IPS-NIHi7 (cell line): ENCODE data around the gene INHBC.
"Not testable (repeated sequence)": the region's sequence is repeated elsewhere in the genome, so short reads cannot be mapped to it uniquely, and the experiment has no call there.

Source experiments
- DNase-seq: peaks from one replicate; pipeline ENCODE4 v3.0.0; 2012; ENCODE audit warnings: mixed read lengths; ENCODE audit errors: extremely low spot score

The INHBC gene

DNA sequence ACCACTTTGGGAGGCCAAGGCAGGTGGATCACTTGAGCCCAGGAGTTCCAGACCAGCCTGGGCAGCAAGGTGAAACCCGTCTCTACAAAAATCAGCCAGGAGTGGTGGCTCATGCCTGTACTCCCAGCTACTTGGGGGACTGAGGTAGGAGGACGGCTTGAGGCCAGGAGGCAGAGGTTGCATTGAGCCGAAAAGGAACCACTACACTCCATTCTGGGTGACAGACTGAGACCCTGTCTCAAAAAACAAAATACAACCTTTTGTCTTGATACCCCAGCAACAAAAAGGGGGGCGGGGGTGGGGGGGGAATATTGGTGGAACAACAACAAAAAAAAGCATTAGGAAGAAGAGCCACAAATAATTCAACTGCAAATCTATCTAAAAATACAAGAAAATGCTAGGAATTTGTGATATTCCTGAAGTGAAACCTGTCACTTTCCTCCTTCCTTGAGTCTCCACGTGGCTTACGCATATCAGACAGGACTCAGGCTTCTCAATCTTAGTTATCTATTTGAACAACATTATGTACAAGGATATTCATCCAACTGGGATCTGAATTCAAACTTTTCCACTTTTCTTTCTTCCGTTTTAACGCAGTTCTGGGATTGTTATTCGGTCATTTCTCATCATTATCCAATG, 5.0 kb upstream of the INHBC start:
- no peak for DNase-seq

DNA sequence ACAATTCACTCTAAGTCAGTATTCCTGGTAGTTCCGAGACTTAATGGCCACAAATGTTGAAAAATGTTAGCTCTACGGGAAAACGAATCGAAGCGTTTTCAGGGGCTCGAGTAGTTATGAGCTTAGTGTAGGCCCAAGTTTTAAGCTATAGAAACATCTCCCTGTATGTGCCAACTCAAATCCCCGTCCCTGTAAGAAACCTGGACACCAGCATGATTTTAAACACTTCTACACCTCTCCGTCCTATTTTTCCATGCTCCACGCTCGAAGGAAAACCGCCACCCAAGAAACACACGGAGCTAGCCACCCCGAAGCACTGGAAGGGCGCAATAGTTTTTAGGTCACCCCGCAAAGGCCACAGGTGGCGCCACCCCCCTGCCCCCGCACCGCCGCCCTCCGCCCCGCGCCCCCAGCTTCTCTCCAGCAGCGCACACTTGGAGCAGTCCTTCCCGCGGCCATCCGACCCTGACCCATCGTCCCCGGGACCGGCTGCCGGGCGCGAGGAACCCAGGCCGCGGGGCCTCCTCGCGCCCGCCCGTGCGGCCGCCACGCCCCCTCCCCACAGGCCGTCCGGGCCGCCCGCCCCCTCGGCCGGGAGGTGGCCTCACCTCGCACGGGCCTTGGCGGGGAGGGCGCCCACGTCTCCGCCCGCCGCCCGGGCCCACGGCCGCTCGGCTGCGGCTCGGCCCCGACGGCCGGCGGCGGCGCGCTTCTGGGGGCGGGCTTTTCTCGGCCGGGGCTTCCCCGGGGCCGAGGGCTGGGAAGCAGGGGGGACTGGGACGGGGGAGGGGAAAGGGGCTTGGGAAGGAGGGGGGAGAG, 4.3 kb upstream of the INHBC start:
- no peak for DNase-seq

DNA sequence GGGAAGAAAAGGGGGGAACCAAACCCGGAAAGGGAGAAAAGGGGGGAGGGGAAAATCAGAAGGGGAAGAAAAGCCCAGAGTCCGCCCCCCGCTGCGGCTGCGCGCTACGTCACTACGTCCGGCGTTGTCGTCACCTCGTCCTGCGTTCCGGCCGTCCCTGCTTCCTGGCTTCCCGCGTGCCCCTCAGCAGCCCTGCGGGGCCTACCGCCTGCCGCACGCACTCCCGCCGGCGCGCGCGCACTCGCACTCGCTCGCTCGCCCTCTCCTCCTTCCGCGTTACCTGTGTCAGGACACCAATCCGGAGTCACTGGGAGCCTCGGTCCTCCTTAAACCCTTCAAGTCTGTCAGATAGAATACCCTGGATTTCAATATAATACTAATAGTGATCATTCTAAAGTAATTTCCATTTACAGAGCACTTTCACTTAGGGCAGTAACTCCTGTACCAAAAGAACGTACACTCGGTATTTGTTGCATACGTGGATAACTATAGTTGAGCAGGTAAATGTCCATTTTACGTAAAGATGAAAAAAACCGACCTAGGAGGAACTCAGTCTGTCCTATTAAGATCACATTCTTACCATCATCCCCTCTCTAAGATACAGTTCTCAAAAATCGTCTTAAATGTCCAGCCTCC, 3.5 kb upstream of the INHBC start, which contains the start of gene R3HDM2:
R3HDM2 (minus strand) TSS at position 113 of the 636 bp plus-strand sequence. CDS start 120,615 bp downstream, outside the sequence.
- peak; percentile 97 for DNase-seq

DNA sequence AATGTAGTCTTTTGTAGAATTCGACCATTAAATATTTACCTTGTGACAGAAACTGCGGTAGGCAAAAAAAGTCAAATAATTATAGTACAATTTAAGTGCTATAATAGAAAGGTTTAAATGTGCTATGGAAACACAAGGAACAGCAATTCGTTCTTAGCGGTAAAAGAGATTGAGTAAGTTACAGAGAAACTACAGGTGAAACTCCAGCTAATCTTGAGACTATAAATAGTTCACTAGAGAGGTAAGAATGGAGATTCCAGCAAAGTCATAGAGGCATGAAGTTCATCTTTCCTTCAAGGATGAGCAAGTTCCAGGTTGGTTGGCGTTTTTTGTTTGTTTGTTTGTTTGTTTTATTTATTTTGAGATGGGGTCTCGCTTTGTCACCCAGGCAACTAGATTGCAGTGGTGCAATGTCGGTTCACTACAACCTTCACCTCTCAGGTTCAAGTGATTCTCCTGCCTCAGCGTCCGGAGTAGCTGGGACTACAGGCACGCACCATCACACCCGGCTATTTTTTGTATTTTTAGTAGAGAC, 2.9 kb upstream of the INHBC start:
- no peak for DNase-seq

DNA sequence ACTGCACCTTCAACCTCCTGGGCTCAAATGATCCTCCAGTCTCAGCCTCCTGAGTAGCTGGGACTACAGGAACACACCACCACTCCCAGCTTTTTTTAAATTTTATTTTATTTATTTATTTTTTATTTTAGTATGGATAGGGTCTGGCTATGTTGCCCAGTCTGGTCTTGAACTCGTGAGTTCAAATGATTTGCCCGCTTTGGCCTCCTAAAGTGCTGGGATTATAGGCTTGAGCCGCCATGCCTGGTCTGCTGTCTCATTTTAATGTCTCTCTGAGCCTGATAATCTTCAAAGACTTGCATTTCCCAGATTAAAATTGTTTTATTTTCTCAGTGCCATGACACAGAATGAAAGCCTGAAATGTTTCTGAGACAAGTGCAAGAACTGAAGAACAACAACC, 1.2 kb upstream of the INHBC start:
- no peak for DNase-seq

DNA sequence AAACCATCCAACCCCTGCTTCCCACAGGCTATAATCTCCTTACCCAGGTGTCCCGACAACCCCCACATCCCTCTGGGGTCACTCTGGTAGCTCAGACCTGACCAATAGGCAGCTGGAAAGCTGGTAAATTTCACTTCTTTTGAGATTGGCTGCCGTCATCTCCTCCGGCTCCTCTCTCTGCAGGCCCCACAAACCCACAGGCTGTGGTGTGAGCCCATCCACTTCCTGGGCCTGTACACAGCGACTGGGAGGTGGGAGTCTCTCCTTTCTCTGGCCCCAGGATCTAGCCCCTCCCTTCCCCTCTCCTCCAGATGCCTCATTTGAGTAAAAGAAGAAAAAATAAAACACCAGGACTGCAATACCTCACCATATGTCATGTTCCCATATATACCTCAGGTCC, 709 bp downstream of the INHBC start:
- DNase-seq, result no peak

DNA sequence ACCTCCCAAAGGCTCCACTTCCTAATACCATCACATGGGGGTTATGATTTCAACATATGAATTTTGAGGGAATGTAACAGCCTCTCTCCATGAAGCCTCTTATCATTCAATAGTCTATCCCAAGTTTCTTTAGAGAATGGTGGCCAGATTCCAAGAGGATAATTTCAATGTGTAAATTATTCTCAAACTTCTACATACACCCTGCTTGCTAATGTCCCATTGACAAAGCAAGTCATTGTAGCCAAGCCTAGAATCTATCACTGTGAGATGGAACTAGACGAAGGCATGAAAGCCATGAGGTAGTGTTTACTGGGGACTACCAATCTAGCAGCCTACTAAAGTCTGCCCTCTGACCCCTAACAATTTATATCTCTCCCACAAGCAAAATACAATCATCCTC, 3.8 kb downstream of the INHBC start:
- DNase-seq, result no peak

DNA sequence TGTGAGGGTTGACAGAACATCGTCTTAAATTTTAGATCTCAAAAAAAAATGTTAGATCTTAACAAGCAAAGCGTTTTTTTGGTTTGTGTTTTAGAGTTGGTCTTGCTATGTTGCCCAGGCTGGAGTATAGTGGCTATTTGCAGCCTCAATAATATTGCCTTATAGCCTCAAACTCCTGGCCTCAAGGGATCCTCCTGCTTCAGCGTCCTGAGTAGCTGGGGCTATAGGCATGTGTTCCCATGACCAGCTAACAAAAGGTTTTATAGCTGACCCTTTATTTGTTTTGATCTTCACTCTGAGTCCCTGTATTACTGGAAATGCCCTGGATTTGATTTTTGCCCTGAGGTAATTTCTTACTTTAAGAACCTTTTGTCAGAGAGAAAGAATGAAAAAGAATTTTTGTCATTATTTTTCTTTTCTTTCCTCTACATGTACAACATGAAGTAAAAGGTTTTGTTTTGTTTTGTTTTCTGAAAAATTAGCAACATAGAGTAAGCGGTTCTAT, 5.2 kb downstream of the INHBC start:
- DNase-seq, result no peak

DNA sequence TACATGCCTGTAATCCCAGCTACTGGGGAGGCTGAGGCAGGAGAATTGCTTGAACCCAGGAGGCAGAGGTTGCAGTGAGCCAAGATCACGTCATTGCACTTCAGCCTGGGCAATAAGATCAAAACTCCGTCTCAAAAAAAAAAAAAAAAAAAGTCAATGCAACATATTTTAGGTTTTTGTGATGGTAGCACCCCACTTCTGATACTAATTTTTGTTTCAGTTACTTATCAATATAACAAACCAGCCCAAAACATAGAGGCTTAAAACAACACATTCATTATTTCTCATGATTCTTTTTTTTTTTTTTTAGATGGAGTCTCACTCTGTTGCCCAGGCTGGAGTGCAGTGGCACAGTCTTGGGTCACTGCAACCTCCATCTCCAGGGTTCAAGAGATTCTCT, 6.8 kb downstream of the INHBC start:
- not testable (repeated sequence) for DNase-seq

DNA sequence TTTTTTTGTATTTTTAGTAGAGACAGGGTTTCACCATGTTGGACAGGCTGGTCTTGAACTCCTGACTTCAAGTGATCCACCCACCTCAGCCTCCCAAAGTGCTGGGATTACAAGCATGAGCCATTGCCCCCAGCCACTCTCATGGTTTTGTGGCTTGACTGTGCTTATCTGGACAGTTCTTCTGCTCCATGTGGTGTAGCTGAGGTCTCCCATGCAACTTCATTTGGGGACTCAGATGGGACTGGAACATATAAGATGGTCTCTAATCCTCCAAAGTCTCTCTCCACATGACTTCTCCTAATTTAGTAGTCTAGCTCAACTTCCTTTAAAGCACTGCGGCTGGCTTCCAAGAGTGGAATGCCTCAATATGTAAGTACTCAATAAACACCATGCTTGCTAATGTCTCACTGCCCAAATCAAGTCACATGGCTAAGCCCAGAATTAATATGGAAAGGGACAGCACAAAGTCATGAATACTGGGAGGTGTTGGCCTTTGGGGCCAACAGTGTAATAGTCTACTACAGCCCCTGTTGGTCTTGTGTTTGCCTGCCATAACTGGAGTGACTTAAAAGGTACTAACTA, 7.4 kb downstream of the INHBC start:
- no peak for DNase-seq

DNA sequence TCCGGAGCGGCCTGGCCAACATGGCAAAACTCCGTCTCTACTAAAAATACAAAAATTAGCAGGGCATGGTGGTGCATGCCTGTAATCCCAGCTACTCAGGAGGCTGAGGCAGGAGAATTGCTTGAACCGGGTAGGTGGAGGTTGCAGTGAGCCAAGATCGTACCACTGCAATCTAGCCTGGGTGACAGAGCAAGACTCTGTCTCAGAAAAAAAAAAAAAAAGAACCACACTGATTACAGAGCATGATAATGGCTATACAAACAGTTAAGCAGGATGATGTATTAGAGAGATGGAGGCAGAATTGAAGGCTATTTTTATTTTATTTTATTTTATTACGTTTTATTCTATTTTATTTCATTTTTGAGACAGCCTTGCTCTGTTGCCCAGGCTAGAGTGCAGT, 9.8 kb downstream of the INHBC start:
- not testable (repeated sequence) for DNase-seq

DNA sequence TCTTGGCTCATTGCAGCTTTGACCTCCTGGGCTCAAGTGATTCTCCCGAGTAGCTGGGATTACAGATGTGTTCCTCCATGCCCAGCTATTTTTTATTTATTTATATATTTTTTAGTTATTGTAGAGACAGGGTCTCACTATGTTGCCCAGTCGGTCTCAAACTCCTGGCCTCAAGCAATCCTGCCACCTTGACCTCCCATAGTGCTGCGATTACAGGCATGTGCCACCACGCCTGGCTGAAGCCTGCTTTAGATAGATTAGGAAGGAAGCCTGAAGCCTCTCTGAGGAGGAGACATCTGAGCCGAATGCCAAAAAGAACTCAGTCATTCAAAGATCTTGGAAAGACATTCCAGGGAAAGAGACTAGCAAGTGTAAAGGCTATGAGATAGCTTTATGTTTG, 10.2 kb downstream of the INHBC start:
- DNase-seq, result no peak

DNA sequence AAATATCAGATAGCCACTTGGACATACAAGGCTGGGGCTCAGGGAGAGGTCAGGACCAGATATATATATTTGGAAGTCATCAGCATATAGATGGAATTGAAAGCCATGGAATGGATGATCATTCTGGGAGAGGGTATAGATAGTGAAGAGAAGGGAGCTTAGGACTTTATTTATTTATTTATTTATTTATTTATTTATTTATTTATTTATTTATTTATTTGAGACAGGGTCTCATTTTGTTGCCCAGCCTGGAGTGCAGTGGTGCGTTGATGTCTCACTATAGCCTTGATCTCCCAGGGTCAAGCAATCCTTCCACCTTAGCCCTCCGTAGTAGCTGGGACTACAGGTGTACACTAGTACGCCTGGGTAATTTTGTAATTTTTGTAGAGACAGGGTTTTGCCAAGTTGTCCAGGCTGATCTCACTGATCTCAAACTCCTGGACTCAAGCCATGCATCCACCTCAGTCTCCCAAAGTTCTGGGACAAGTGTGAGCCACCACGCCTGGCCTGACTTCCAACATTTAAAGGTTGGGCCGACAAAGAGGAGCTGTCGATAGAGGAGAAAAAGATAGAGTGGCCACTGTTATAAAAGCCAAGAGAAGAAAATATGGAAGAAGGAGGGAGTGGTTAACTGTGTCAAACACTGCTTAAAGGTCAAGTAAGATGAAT, 11.8 kb downstream of the INHBC start:
- no peak for DNase-seq

DNA sequence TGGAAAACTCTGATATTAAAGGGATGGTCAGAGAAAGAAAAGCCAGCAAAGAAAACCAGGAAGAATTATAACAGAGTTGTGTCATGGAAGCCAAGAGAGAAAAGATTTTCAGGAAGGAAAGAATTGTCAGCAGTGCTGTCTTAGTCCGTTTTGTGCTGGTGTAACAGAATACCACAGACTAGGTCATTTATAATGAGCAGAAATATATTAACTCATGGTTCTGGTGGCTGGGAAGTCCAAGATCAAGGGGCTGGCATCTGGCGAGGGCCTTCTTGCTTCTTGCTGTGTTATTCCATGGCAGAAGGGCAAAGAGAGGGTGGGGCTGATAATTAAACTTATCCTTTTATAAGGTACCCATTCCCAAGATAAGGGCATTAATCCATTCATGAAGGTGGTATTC, 14.1 kb downstream of the INHBC start:
- no peak for DNase-seq

DNA sequence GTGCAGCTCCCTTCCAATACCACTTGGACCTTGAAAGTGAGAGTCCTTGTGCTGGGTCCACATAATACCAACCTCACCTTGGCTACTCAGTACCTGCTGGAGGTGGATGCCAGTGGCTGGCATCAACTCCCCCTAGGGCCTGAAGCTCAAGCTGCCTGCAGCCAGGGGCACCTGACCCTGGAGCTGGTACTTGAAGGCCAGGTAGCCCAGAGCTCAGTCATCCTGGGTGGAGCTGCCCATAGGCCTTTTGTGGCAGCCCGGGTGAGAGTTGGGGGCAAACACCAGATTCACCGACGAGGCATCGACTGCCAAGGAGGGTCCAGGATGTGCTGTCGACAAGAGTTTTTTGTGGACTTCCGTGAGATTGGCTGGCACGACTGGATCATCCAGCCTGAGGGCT, 14.8 kb downstream of the INHBC start:
- no peak for DNase-seq

DNA sequence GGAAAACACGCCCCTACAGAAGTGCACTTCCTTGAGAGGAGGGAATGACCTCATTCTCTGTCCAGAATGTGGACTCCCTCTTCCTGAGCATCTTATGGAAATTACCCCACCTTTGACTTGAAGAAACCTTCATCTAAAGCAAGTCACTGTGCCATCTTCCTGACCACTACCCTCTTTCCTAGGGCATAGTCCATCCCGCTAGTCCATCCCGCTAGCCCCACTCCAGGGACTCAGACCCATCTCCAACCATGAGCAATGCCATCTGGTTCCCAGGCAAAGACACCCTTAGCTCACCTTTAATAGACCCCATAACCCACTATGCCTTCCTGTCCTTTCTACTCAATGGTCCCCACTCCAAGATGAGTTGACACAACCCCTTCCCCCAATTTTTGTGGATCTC, 15.5 kb downstream of the INHBC start:
- DNase-seq, result no peak

DNA sequence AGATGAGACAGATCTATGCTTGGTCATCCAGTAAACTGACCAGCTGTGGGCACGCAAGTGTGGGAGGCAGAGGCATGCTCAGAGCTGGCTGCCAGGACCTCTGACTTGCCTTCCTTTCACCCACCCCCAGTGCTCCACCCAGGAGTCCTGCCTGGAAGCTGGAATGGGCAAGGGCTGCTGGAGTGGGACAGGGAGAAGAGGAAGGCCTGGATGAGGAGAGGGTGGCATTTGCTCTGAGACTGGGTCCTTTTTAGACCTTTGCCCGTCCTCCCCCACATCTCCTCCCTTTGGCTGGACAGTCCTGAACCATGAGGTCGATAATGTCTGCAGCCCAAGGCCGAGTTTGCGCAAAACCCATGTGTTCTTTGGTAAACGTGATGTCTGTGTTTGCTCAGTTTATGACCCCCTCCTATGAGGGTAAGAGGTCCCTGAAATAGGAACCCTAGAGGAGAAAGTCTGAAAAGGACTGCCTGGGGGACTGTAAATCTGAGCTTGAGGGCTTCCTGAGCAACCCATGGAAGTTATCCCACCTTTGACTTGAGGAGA, 16.7 kb downstream of the INHBC start:
- DNase-seq, result no peak

DNA sequence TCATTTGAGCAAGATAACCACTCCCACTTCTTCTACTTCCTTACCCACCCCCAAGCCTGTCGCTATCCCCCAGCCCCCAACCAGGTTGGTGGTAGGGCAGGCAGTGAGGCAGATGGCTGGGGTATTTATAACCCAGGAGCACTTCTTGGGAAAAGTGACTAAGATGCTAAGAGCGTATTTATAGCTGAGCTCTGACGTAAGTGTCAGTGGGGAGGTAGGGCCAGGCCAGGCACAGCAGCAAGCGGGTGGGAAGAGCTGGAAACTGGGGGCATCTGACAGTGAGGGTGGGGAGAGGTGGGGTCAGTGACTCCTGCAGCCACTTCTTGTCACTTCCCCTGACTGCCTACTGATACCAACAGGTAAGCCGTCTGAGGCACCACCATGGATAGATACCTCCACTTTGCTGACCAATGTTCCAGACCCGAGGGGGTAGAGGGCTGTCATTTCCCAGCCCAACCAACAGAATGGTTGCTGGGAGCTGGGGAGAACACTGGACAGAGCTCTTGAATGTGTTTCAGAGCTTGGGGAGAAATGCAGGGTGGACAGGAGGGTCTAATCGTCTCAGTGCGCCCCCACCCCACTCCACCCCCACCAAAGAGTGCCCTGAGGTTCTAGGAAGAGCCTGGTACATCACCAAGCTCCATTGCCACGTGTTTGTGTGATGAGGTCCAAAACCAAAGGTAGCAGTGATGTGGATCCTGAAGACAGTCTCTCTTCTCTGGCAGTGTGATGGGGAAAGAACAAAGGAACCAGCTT, 17.8 kb downstream of the INHBC start:
- peak; percentile 28 for DNase-seq

DNA sequence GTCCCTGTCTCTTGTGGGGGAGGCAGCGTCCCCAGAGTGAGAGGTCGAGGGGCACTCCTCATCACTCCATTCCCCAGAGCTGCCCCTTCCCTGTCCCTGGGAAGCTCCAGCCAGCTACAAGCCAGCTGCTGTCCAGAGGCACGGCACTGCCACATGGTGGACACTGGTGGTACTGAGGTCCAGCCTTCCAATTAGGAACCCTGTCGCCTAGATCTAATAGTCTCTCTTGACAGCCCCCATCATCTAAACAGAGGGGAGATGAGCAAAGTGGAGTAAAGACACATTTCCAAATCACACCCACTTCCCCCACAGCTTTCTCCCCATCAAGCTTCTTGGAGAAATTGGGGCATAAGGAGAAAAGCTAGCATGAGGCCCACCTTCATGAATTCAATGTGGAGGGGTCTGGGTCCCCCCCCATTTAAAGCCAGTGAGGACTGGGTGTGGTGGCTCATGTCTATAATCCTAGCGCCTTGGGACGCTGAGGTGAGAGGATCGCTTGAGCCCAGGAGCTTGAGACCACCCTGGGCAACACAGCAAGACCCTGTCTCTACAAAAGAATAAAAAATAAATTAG, 18.4 kb downstream of the INHBC start:
- peak; percentile 75 for DNase-seq

DNA sequence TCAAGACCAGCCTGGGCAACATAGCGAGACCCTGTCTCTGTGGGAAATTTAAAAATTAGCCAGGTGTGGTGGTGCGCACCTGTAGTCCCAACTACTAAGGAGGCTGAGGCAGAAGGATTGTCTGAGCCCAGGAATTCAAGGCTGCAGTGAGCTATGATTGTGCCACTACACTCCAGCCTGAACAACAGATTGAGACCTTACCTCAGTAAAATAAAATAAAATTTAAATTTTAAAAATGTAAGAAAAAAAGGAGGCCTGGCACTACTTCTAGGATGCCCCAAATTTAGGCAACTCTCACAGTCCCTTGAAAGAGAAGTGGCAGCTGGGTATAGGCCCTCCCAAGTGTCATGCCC, 19.6 kb downstream of the INHBC start:
- DNase-seq, result no peak
